Skeletal muscle cell (primary cell): ENCODE measurements around the gene ZNF100.
"Not testable (repeated sequence)": the region's sequence is repeated elsewhere in the genome, so short reads cannot be mapped to it uniquely, and the experiment has no call there.

Source experiments
- DNase-seq: peaks from one replicate; pipeline ENCODE4 v3.0.0-alpha.2; 2010; ENCODE audit warnings: low read depth
- H3K4me3 ChIP-seq: 2 replicates; pipeline ENCODE4 v1.5.1; 2011; ENCODE audit warnings: low read depth, mild to moderate bottlenecking, control low read depth, low read length, moderate library complexity

Gene ZNF100

DNA sequence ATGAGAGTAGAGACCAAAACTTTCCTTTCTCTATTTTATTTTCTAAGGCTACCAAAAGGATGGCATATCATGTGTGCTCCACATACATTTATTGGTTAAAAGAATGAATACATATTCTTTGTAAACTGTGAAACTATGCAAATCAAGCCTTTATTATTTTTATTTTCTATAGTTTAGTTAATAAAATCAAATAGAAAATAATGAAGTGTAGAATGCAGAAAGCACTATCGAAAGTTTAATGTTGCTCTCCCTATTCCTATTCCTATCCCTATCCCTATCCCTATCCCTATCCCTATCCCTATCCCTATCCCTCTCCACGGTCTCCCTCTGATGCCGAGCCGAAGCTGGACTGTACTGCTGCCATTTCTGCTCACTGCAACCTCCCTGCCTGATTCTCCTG is 60.3 kb downstream of the ZNF100 start:
- DNase-seq: no peak
- H3K4me3 ChIP-seq: no peak overlapping the region

DNA sequence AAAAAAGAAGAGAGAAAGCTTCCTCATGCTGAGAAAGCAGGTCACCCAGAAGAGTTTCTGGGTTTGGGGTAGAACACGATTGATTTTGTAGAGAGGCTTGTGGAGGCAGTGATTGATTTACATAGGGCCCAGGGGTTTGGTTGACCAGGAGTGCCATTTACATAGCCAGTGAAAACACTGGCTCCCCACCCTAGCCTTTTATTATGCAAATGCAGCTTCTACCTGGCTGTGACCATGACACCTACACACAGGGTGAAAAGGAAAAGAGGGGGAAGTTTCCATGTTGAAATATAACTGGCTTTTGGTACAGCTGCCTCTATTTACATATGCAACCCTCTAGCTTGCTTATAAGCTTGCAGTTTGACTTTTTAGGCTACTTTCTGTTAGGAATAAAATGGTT is 62.0 kb downstream of the ZNF100 start:
- DNase-seq: no peak
- H3K4me3 ChIP-seq: no peak overlapping the region

DNA sequence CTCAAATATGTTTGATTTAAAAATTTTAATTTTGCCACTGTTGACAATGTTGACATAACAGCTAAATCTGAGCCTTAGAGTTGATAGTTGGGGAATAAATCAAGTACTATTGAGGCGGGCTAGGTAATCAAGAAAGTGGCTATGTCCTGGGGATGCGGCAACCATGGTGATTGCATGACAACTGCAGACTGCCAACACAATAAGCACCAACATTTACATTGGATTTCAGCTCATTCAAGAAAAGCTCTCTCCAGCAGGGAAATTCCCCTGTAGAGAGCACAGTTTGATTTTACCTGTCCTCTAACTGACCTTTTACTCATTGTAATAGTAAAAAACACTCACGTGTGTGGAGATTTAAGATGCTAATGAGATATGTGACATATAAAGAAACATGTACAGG is 63.1 kb downstream of the ZNF100 start:
- H3K4me3 ChIP-seq: no peak overlapping the region
- no peak for DNase-seq

DNA sequence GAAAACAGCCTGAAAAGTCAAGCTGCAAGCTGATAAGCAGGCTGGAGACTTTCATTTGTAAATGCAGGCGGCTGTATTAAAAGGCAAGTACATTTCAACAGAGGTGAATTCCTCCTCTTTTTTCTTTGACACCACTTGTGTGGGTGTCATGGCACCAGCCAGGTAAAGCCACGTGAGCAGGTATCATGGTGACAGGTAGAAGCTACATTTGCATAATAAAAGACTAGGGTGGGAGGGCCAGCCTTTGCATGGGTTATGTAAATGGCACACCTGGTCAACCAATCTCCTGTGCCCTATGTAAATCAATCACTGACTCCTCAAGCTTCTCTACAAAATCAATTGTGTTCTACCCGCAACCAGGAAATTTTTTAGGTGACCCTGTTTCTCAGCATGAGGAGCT is 68.2 kb downstream of the ZNF100 start:
- DNase-seq: no peak

DNA sequence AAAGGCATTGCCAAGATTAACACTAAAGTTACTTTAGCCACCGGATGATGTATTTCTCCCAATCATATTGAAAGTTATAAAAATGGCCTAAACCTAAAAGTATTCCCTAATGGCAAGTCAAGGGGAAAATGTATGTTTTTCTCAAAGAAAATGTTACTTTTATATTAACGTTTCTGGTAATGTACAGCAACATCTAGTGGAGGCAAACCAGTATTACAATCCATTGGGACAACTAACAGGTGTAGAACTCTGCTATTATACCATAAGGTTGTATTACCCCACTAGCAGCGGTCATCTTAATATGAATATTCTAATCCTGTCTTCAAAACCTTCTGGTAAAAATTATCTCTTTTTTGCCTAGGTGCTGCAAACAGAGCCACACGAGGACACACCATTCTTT is 69.2 kb downstream of the ZNF100 start:
- no peak overlapping the region for H3K4me3 ChIP-seq
- DNase-seq: no peak

More for the DNA sequence above, 68.2 kb downstream of the ZNF100 start:
- no peak overlapping the region for H3K4me3 ChIP-seq

DNA sequence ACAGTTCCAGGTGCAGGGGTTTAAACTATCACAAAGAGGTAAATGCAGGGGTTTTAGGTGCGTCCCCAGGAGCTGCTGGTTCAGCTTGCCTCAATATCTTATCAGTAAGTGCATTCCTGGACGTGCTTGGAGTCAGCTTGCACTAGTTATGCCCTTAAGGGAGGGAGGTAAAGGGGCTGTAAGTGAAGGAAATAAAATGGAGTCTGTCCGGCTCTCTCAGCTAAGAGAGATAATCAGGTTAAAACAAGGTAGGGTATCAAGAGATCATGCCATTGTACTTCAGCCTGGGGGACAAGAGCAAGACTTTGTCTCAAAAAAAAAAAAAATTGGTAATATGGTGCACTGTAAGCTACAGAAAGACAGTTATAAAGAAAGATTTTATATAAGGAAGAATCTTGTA is 69.7 kb downstream of the ZNF100 start:
- DNase-seq: no peak
- no peak overlapping the region for H3K4me3 ChIP-seq

DNA sequence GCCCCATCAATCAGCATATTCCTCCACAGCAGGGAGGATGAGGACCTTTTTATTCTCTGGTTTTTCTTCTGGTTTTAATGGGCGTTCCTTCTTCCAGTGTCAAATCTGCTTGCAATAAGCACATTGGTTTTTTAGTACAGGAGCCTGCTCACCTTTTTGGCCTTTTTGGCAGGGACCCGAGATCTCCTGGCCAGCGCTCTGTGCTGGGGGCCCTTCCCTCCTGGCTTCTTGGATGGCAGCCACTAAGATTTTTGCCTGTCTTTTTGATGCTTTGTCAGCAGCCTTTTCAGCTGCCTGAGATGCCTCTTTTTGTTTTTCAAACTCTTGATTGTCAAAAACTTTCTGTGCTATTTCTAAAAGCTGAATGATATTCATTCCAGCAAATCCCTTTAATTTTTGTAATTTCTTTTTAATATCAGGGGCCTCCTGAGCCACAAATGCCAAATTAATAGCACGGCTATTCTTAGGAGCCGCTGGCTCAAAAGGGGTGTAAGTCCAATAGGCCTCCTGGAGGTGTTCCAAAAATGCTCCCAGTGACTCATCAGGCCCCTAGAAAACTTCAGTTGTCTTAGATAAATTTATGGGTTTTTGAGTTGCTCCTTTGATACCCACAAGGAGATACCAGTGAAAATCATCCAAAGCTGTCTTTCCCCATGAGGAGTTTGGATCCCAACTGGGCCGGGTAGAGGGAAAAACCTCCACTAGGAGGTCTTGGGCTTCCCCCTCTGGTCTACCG is 73.0 kb downstream of the ZNF100 start:
- DNase-seq: no peak
- H3K4me3 ChIP-seq: no peak overlapping the region

DNA sequence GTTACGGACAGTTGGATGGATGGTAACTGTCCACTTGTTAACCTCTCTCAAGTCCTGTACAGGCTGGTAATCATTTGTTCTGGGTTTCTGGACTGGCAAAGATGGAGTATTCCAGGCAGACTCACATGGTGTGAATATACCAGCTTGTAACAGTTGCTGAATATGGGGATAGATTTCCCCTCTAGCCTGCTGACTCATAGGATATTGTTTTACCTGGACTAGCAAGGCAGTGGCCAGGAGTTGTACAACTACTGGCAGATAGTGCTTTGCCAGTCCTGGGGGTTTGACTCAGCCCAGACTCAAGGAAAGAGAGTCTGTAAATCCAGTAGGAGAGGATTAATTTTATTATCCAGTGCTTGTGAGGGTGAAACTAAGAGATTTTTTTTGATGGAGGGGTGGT is 74.0 kb downstream of the ZNF100 start:
- DNase-seq: no peak
- no peak overlapping the region for H3K4me3 ChIP-seq

DNA sequence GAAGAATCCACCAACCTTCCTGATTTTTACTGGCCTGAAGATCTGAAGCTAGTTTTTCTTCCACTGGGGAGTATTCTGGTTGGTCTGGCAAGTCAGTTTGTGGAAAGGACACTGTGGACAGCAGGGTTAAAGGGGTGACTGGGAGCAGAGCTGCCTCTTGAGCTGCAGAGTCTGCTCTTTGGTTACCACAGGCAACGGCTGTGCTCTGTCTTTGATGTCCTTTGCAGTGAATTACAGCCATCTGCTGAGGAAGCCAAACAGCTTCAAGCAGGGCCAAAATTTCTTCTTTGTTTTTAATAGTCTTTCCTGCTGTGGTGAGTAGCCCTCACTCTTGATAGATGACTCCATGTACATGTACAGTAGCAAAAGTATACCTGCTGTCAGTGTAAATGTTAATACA is 75.7 kb downstream of the ZNF100 start:
- H3K4me3 ChIP-seq: no peak overlapping the region
- DNase-seq: no peak

DNA sequence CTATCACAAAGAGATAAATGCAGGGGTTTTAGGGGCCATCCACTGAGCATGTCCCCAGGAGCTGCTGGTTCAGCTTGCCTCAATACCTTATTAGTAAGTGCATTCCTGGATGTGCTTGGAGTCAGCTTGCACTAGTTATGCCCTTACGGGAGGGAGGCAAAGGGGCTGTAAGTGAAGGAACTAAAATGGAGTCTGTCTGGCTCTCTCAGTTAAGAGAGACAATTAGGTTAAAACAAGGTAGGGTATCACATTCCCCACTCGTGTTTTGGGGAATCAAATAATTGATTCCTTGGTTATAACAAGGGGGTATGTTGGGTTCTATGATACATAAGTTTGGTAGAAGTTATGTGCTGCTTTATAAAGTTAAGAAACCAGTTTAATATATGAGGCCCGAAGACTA is 78.9 kb downstream of the ZNF100 start:
- DNase-seq: no peak
- H3K4me3 ChIP-seq: no peak overlapping the region

DNA sequence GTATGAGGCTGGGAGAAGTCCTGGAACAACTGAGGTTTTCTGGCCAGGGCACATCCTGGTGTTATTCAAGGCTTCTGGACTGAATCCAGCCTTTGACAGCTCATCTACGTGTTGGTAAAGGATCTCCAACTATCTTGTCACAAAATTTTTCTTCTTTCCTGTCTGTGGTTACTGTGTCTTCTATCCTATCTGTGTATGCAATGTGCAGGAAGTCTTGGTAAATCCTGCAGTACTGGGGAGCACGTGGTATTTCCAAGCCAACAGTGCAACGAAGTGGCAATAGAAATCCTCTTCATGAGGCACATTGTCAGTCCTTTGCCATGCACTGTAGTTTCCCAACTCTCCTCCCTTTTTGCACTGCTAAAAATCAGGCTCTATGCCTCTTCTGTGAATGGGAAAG is 86.7 kb downstream of the ZNF100 start:
- H3K4me3 ChIP-seq: no peak overlapping the region
- no peak for DNase-seq

DNA sequence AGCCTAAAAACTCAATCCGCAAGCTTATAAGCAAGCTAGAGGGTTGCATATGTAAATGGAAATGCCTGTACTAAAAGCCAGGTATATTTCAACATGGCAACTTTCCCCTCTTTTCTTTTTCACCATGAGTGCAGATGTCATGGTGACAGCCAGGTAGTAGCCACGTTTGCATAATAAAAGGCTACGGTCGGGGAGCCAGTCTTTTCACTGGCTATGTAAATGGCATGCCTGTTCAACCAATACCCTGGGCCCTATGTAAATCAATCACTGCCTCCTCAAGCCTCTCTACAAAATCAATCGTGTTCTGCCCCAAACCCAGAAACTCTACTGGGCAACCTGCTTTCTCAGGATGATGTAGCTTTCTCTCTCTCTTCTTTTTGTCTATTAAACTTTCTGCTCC is 87.4 kb downstream of the ZNF100 start:
- no peak overlapping the region for H3K4me3 ChIP-seq
- no peak for DNase-seq

DNA sequence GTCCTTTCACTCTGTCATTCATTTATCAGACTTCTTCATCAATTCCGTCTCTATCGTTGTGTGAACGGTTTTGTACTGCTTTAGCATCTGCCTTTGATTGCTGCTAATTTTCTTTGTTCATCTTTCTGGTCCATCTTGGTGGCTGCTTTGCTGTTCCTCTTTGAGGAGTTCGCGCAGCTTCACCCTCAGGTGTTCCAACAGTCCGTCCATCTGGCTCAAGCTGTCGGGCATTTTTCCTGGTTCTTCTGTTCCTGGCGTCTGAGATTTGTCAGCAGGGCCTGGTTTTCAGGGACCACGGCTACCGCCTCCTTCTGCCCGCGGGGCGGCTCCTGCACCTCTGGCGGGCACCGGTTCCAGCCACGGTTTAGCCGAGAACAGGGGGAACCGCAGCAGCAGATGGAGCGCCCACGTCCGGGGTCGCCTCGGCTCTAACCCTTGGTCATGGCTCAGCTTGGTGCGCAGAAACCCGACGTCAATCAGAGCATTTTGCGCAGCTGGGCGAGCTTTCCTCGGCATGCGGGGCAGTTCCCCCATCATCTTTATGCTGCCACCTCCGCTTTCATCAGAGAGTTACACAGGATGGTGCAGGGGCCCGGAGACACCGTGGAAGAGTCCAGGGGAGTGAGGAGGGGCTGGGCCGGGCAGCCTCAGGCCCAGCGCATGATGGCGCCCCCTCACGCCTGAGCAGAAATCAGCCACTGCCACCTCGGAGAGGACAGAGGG is 89.5 kb downstream of the ZNF100 start:
- H3K4me3 ChIP-seq: no peak overlapping the region
- DNase-seq: no peak

DNA sequence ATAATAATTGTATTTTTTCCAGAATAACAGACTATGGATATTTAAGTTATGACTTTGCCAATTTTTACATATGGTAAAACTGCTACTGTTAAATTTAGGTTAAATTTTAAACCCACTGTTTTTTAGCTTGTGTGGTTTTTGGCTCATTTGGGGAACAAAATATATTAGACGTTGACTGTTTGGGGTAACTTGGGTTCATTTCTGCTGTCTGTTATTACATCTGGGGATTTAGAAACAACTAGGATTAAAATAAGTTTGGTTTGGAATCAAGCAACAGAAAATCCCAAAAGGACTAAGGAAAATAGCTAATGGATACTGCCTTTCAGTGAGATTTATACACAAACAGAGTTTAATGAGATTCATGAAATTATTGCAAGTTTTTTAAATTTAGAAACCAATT is 92.9 kb downstream of the ZNF100 start:
- H3K4me3 ChIP-seq: no peak overlapping the region
- DNase-seq: no peak

DNA sequence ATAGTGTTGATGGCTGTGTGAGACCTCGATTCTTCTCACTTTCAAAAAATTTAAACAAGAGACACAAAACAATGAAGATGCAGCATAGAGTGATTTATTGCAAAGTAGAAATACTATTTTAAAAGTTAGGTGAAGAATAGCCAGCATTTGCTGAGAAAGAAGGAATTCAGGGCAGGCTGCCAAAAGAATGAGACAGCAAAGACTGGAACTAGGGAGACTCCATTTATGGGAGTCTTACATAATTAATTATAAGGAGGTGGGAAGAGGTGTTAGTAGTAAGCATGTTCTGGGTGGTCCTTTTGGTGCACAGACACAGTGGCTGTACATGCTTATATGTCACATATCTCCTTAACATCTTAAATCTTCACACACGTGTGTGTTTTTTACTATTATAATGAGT is 93.9 kb downstream of the ZNF100 start:
- not testable (repeated sequence) for DNase-seq, H3K4me3 ChIP-seq
